Testis (tissue), 3 donors: ENCODE measurements around the gene HAPLN2. TPM values are rescaled to one million over a fixed set of nuclear protein-coding genes. Genes with fewer than 3 reads are reported as not detected.

Experiments used
- DNase-seq: peaks from one replicate; pipeline ENCODE4 v3.0.0-alpha.2; 2019
- H3K27ac ChIP-seq, 2 donors: fragments of 200-600 bp; sonication (generic); one replicate each; pipeline ENCODE4 v1.5.1; 2019
- H3K27me3 ChIP-seq: fragments of 200-600 bp; sonication (generic); one replicate; pipeline ENCODE4 v1.5.1; 2019
- H3K36me3 ChIP-seq: fragments of 200-600 bp; sonication (generic); one replicate; pipeline ENCODE4 v1.5.1; 2017; ENCODE audit warnings: low read depth; ENCODE audit errors: missing control alignments
- H3K4me1 ChIP-seq: fragments of 200-600 bp; sonication (generic); one replicate; pipeline ENCODE4 v1.5.1; 2019
- H3K4me3 ChIP-seq, 2 donors: fragments of 200-600 bp; sonication (generic); one replicate each; pipeline ENCODE4 v1.5.1; 2017 to 2019
- H3K9me3 ChIP-seq: fragments of 200-600 bp; sonication (generic); one replicate; pipeline ENCODE4 v1.5.1; 2017
- POLR2A ChIP-seq: fragments of 450-650 bp; IDR thresholded peaks from one replicate; pipeline ENCODE4 v1.6.1; 2017; ENCODE audit warnings: antibody characterized with exemption, mild to moderate bottlenecking, moderate library complexity
- WGBS, 2 donors: methylation state at CpG; one replicate each; pipeline ENCODE4 v1.1.5; 2018; 5-methylcytosine and 5-hydroxymethylcytosine counted together
- intact Hi-C: fragments of 100-400 bp; cut with DNase I; formaldehyde crosslinking; loops from one replicate; pipeline ENCODE4 v1.15.1; 2023; ENCODE audit warnings: low total_unique reads
- polyA plus RNA-seq: library from polyadenylated mRNA; stranded (reverse); fragments of 350-450 nt; fragmentation: Illumina TruSeq; extraction: RNeasy Lipid Tissue Mini Kit (QIAGEN cat#74804); gene quantifications from one replicate; pipeline ENCODE4 v1.2.3, GENCODE V29; 2014; ENCODE audit warnings: low read depth, low replicate concordance; ENCODE audit not compliant: insufficient read depth
- total RNA-seq, 2 donors: library from RNA; depleted of rRNA; stranded (reverse); fragments of >200 nt; gene quantifications; one replicate each; pipeline ENCODE4 v1.2.3, GENCODE V29; 2016
- TF ChIP-seq, protein P1 (sequence below), 3 experiments: fragments of 450-650 bp in 2 of 3; fragments of 200-600 bp in 1 of 3; sonication (generic) in 1 of 3; IDR thresholded peaks; one replicate each; pipeline ENCODE4 v1.5.1; 2016 to 2019; ENCODE audit warnings: antibody characterized with exemption in 3 of 3, mild to moderate bottlenecking in 2 of 3, moderate library complexity in 1 of 3

The HAPLN2 gene
- total and polyA plus RNA-seq, 3 donors from 2014 or later: 1.5 to 6.0 (median 5.5) TPM

DNA sequence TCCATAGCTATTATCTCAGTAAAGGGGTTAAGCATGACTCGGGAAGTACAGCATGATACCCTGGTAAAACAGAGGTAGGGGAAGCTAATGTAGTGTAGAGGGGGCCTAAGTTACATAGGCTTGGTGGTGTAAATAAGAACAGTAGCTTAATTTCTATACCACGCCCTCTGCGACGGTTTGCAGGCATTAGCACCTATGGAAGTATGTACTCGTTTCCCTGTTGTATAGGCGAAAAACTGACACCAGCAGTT lies 28.1 kb upstream of the HAPLN2 start:
- Histone ChIP-seq H3K36me3 (no peaks in the 10 kb centered on the region), H3K9me3 (no peaks in the 10 kb centered on the region), H3K27me3 (no peaks in the 10 kb centered on the region), H3K27ac (peak overlapping the region; percentile 77 to 81), H3K4me1 (peaks cover 24% of the 10 kb centered on the region), H3K4me3 (peak overlapping the region; percentile 73 to 86)
- intact Hi-C loops: no loop called here
- no peak for DNase-seq
- TF ChIP-seq, protein P1, sequence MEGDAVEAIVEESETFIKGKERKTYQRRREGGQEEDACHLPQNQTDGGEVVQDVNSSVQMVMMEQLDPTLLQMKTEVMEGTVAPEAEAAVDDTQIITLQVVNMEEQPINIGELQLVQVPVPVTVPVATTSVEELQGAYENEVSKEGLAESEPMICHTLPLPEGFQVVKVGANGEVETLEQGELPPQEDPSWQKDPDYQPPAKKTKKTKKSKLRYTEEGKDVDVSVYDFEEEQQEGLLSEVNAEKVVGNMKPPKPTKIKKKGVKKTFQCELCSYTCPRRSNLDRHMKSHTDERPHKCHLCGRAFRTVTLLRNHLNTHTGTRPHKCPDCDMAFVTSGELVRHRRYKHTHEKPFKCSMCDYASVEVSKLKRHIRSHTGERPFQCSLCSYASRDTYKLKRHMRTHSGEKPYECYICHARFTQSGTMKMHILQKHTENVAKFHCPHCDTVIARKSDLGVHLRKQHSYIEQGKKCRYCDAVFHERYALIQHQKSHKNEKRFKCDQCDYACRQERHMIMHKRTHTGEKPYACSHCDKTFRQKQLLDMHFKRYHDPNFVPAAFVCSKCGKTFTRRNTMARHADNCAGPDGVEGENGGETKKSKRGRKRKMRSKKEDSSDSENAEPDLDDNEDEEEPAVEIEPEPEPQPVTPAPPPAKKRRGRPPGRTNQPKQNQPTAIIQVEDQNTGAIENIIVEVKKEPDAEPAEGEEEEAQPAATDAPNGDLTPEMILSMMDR (IDR thresholded peaks at IDR 0.05): no peak
- no peak for TF ChIP-seq POLR2A
- 9 to 15% methylated on average over 6 of the region's 6 CpGs for WGBS, 2 donors

DNA sequence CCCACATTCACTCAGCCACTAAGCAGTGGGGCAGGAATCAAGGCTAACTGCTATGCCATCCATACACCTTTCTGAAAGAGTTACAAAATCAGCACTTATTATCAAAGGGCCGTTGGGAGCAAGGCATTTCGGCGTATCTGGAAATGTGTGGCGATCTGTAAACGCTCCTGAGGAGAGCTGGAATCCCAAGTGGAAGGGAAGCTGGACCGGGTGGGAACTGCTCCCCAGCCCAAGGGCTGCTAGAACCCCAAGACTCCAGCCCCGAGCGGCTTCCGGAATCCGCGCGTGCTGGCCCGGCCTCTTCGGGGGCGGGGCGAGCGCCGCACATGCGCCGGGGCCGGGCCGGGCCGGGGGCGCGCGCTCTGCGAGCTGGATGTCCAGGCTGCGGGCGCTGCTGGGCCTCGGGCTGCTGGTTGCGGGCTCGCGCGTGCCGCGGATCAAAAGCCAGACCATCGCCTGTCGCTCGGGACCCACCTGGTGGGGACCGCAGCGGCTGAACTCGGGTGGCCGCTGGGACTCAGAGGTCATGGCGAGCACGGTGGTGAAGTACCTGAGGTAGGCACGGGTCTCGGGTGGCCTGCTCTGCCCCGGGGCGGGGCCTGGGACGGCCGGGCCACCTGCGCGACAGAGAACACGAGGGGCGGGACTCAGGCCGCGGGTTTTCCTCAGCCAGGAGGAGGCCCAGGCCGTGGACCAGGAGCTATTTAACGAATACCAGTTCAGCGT lies 27.6 kb upstream of the HAPLN2 start, which contains the start of gene NAXE:
Gene NAXE (plus strand): TSS at position 345 of the 726 bp plus-strand sequence. CDS start 29 bp downstream, at position 374.
- no peaks in the 10 kb centered on the region for H3K27me3 ChIP-seq
- H3K27ac ChIP-seq: peak within 1 kb of the TSS; percentile 77 to 81
- H3K36me3 ChIP-seq: no peaks in the 10 kb centered on the region
- H3K4me3 ChIP-seq: peak within 1 kb of the TSS; percentile 73 to 86
- 0% methylated on average over 4 to 25 of the region's 60 CpGs for WGBS, 2 donors
- intact Hi-C loops: no loop called here
- peak; percentile 85 for DNase-seq
- no peak for TF ChIP-seq POLR2A
- TF ChIP-seq, protein P1 (IDR thresholded peaks at IDR 0.05): no peak
- no peaks in the 10 kb centered on the region for H3K9me3 ChIP-seq
- H3K4me1 ChIP-seq: peaks cover 24% of the 10 kb centered on the region

DNA sequence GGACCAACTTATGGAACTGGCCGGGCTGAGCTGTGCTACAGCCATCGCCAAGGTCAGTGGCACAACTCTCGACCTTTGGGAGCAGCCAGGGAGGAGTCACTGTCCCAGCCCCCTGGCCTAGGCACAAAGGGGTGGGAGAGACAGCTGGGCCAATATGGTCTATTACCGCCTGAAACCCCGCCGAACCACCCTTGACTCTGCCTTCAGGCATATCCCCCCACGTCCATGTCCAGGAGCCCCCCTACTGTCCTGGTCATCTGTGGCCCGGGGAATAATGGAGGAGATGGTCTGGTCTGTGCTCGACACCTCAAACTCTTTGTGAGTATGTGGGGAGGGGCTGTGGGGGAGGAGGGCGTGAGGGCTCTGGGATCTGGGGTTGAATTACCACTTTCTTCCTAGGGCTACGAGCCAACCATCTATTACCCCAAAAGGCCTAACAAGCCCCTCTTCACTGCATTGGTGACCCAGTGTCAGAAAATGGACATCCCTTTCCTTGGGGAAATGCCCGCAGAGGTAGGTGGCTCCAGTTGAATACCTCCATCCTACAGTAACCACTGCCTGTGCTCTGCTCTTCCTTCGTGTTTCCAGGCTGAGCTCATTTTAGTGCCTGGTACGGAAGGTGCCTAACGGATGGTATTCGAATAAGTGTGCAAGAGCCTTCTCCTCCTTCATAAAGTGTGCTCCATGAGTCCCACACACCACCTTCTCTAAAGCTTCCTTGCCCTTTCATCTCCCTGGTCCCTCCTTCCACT lies 26.9 kb upstream of the HAPLN2 start:
- no peaks in the 10 kb centered on the region for H3K27me3 ChIP-seq
- H3K27ac ChIP-seq: peak overlapping the region; percentile 77 to 81
- 28 to 39% methylated on average over 12 to 16 of the region's 16 CpGs for WGBS, 2 donors
- no peaks in the 10 kb centered on the region for H3K9me3 ChIP-seq
- DNase-seq: no peak
- peak overlapping the region; percentile 73 to 86 for H3K4me3 ChIP-seq
- TF ChIP-seq, protein P1 (IDR thresholded peaks at IDR 0.05): no peak
- no peak for TF ChIP-seq POLR2A
- peaks cover 24% of the 10 kb centered on the region for H3K4me1 ChIP-seq
- intact Hi-C loops: no loop called here
- H3K36me3 ChIP-seq: no peaks in the 10 kb centered on the region

DNA sequence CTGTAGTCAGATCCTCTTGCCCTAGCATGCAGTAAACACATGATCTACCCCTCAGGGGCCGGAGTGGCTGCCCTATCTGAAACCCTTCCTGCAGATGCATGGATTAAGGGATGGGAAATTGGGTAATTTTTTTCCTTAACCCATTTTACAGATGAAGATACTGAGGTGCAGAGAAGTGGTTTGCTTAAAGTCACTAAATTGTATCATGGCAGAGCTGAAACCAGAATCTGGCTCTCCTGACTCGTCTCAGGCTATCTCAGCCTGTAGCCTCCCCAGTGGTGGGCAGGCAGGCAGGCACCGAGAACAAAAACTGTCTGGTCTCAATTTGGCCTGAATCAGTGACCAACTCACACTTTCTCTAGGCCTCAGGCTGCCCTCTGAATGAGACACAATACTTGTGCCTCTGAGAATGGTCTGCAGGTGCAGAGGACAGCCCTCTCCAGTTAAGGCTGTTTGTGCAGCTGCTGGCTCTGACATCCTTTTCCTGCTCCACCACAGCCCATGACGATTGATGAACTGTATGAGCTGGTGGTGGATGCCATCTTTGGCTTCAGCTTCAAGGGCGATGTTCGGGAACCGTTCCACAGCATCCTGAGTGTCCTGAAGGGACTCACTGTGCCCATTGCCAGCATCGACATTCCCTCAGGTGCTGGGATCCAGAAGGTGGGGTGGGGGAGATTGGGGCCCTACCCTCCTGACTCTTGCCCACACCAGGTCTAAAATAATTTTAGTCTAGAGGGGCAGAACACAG lies 26.1 kb upstream of the HAPLN2 start:
- H3K27me3 ChIP-seq: no peaks in the 10 kb centered on the region
- no peak overlapping the region for H3K27ac ChIP-seq
- no peak for DNase-seq
- H3K4me3 ChIP-seq: no peak overlapping the region
- intact Hi-C loops: no loop called here
- no peaks in the 10 kb centered on the region for H3K9me3 ChIP-seq
- 75 to 79% methylated on average over 8 of the region's 8 CpGs for WGBS, 2 donors
- no peaks in the 10 kb centered on the region for H3K36me3 ChIP-seq
- no peak for TF ChIP-seq POLR2A
- TF ChIP-seq, protein P1 (IDR thresholded peaks at IDR 0.05): no peak
- peaks cover 24% of the 10 kb centered on the region for H3K4me1 ChIP-seq
